Transverse colon (tissue), 4 donors: ENCODE results near the gene FARP1. TPM values are rescaled to one million over a fixed set of nuclear protein-coding genes. Genes with fewer than 3 reads are reported as not detected.

ENCODE experiments used
- DNase-seq: peaks from one replicate; pipeline ENCODE4 v3.0.0-alpha.2; 2019
- H3K27ac ChIP-seq, 4 donors: fragments of 200-600 bp; sonication (generic); 2 replicates each; pipeline ENCODE4 v1.5.1; 2016 to 2018; ENCODE audit warnings: inconsistent platforms in 4 of 4
- H3K27me3 ChIP-seq: fragments of 200-600 bp; sonication (generic); 2 replicates; pipeline ENCODE4 v1.5.1; 2017; ENCODE audit warnings: inconsistent platforms
- H3K36me3 ChIP-seq, 4 donors: fragments of 200-600 bp; sonication (generic); 2 replicates each; pipeline ENCODE4 v1.5.1; 2017 to 2019; ENCODE audit warnings: inconsistent platforms in 4 of 4
- H3K4me1 ChIP-seq, 4 donors: fragments of 200-600 bp; sonication (generic); 2 replicates each; pipeline ENCODE4 v1.5.1; 2017 to 2020; ENCODE audit warnings: inconsistent platforms in 4 of 4
- H3K4me3 ChIP-seq, 4 donors: fragments of 200-600 bp; sonication (generic); 1 replicate in 1 of 4; 2 replicates in 3 of 4; pipeline versions ENCODE4 v1.5.1 to v1.6.1; 2017 to 2019; ENCODE audit warnings: inconsistent platforms in 4 of 4
- H3K9me3 ChIP-seq, 2 donors: fragments of 200-600 bp; sonication (generic); 2 replicates each; pipeline ENCODE4 v1.5.1; 2017 to 2019; ENCODE audit warnings: inconsistent platforms in 2 of 2
- EP300 ChIP-seq: sonication (generic); formaldehyde crosslinking; IDR thresholded peaks from one replicate; pipeline ENCODE4 v1.6.1; 2017; ENCODE audit warnings: antibody characterized with exemption, low read depth
- POLR2A ChIP-seq: fragments of 450-650 bp; IDR thresholded peaks from one replicate; pipeline ENCODE4 v1.6.1; 2016; ENCODE audit warnings: antibody characterized with exemption, mild to moderate bottlenecking, moderate library complexity
- POLR2AphosphoS5 ChIP-seq, 3 donors: sonication (generic); formaldehyde crosslinking; IDR thresholded peaks; one replicate each; pipeline ENCODE4 v1.6.1; 2016; ENCODE audit warnings: antibody characterized with exemption in 3 of 3
- WGBS, 2 donors: methylation state at CpG; one replicate each; pipeline ENCODE4 v1.1.5; 2018; ENCODE audit warnings: low coverage in 1 of 2; 5-methylcytosine and 5-hydroxymethylcytosine counted together
- in situ Hi-C, 4 donors: fragments of 200-750 bp; cut with MboI; loops; one replicate each; pipeline versions ENCODE4 v1.15.0 to v1.15.1; 2017; ENCODE audit warnings: low sequenced_read_pairs in 3 of 4, low pct_ligation_motif_present in 1 of 4, low pct_unique_long_range_greater_than_20kb in 1 of 4
- intact Hi-C: fragments of 100-400 bp; cut with DNase I; formaldehyde crosslinking; loops from one replicate; pipeline ENCODE4 v1.15.1; 2023; ENCODE audit warnings: low total_unique reads
- total RNA-seq, 4 donors: library from RNA; depleted of rRNA; stranded (reverse); fragments of >200 nt; gene quantifications; one replicate each; pipeline ENCODE4 v1.1.0, GENCODE V29; 2016
- TF ChIP-seq, protein P1 (sequence below), 5 experiments: fragments of 200-600 bp in 3 of 5; fragments of 450-650 bp in 2 of 5; sonication (generic) in 3 of 5; IDR thresholded peaks; 1 replicate in 2 of 5; 2 replicates in 3 of 5; pipeline ENCODE4 v1.5.1; 2016 to 2017; ENCODE audit warnings: antibody characterized with exemption in 5 of 5, inconsistent platforms in 3 of 5, mild to moderate bottlenecking in 2 of 5, moderate library complexity in 1 of 5

FARP1 gene
- total RNA-seq, 4 donors from 2014 or later, result 32.8 to 41.8 (median 38.3) TPM

DNA sequence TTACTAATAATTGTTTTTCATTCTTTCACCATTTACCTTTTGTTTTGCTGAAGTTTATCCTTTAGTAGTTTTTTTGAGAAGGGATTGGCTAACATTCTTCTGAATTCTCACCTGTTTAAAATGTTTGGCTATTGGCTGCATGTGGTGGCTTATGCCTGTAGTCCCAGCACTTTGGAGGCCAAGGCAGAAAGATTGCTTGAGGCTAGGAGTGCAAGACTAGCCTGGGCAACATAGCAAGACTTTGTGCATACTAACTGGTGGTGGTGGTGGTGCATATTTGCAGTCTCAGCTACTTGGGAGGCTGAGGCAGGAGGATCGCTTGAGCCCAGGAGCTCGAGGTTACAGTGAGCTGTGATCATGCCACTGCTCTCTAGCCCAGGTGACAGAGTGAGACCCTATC, 61.7 kb downstream of the FARP1 start:
- peaks cover 17 to 33% (median 20%) of the 10 kb centered on the region in 4 donors for H3K4me1 ChIP-seq
- no peak for DNase-seq
- in situ Hi-C loops (no loop called here), intact Hi-C loops (no loop called here)
- no peaks in the 10 kb centered on the region for H3K27me3 ChIP-seq
- no peak overlapping the region for H3K4me3 ChIP-seq
- 78% methylated on average over 2 of the region's 2 CpGs; no CpG with 5 or more reads in 1 of the 2 donors for WGBS, 2 donors
- H3K27ac ChIP-seq, result peak overlapping the region in 1 of 4 donors; percentile 56
- no peak for TF ChIP-seq EP300
- no peak for TF ChIP-seq POLR2AphosphoS5 (IDR thresholded peaks at IDR 0.05)
- TF ChIP-seq POLR2A, result no peak
- TF ChIP-seq, protein P1, sequence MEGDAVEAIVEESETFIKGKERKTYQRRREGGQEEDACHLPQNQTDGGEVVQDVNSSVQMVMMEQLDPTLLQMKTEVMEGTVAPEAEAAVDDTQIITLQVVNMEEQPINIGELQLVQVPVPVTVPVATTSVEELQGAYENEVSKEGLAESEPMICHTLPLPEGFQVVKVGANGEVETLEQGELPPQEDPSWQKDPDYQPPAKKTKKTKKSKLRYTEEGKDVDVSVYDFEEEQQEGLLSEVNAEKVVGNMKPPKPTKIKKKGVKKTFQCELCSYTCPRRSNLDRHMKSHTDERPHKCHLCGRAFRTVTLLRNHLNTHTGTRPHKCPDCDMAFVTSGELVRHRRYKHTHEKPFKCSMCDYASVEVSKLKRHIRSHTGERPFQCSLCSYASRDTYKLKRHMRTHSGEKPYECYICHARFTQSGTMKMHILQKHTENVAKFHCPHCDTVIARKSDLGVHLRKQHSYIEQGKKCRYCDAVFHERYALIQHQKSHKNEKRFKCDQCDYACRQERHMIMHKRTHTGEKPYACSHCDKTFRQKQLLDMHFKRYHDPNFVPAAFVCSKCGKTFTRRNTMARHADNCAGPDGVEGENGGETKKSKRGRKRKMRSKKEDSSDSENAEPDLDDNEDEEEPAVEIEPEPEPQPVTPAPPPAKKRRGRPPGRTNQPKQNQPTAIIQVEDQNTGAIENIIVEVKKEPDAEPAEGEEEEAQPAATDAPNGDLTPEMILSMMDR (IDR thresholded peaks at IDR 0.05), result no peak
- H3K9me3 ChIP-seq, result peaks cover 10 to 12% of the 10 kb centered on the region in 2 donors
- H3K36me3 ChIP-seq, result no peaks in the 10 kb centered on the region

DNA sequence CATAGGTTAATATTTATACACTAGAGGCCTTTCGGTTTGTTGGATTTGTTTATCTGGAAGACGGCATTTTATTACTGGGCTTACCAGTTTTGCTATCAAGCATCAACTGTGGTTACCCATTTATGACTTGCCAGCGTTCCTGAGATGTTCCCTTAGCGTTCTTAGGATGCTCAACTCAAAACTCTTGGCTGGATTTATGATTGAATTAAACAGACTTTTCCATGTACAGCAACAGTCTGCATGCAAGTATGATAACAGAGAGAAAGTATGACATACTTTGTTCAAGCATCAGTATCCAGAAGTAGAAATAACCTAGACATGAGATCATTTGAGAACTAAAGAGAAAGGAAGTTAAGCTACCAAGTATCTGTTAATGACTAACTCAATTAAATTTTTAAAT, 64.1 kb downstream of the FARP1 start:
- in situ Hi-C loops, result no loop called here
- H3K27me3 ChIP-seq, result no peaks in the 10 kb centered on the region
- TF ChIP-seq POLR2AphosphoS5 (IDR thresholded peaks at IDR 0.05), result peak; percentile 19 to 82 (median 82)
- TF ChIP-seq EP300, result peak; percentile 62
- no peak for TF ChIP-seq POLR2A
- TF ChIP-seq, protein P1 (IDR thresholded peaks at IDR 0.05), result no peak
- H3K4me1 ChIP-seq, result peaks cover 8 to 21% (median 14%) of the 10 kb centered on the region in 4 donors
- H3K36me3 ChIP-seq, result no peaks in the 10 kb centered on the region
- DNase-seq, result no peak
- H3K27ac ChIP-seq, result peak overlapping the region; percentile 71 to 82 (median 80)
- peaks cover 10 to 12% of the 10 kb centered on the region in 2 donors for H3K9me3 ChIP-seq
- WGBS, 2 donors, result 21 to 28% methylated on average over 4 of the region's 4 CpGs
- no peak overlapping the region for H3K4me3 ChIP-seq
- intact Hi-C loops, result no loop called here

DNA sequence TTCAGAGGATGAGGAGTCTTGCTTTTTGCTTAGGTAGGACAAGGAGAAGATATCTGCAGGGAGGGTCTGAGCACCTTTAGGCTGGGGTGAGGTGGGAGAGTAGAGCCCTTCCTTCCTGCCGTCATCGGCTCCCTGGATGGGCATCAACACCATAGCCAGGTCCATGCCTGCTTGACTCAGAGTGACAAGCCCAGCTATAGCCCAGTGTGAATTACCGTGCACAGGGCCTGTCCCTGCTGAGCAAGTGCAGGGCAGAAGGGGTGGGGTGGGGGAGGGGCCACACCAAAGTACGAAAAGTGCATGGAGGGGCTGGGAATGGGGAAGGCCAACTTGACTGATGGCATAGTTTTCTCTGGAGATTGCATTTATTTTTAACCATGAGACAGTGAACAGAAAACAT, 64.5 kb downstream of the FARP1 start:
- in situ Hi-C loops (no loop called here), intact Hi-C loops (no loop called here)
- Histone ChIP-seq H3K36me3 (no peaks in the 10 kb centered on the region), H3K4me3 (no peak overlapping the region), H3K9me3 (peaks cover 10 to 12% of the 10 kb centered on the region in 2 donors), H3K27me3 (no peaks in the 10 kb centered on the region), H3K27ac (peak overlapping the region; percentile 71 to 82 (median 80)), H3K4me1 (peaks cover 5 to 16% (median 12%) of the 10 kb centered on the region in 4 donors)
- TF ChIP-seq POLR2A (no peak), EP300 (no peak), POLR2AphosphoS5 (IDR thresholded peaks at IDR 0.05) (no peak)
- TF ChIP-seq, protein P1 (IDR thresholded peaks at IDR 0.05), result no peak
- DNase-seq, result no peak
- WGBS, 2 donors, result 61% methylated on average over 4 of the region's 4 CpGs; no CpG with 5 or more reads in 1 of the 2 donors

DNA sequence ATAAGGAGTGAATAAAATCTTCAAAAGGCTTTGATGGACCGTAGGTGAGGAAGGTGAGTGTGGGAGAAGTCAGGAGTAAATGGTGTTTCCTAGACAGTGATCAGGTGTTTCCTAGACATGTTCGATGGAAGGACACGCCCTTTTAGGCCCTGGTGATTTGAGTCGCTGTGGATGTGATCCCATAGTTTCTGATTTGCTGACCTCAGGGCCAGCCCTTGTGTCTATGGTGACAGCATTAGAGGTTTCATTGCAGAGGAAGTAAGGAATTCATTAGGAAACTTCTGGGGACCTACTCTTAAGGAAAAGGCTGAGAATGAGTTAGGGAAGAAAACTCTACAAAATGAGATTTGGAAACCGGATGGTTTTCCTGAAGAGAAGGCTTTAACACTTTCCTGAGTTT, 65.7 kb downstream of the FARP1 start:
- peak overlapping the region; percentile 42 to 82 (median 80) for H3K27ac ChIP-seq
- intact Hi-C loops, result no loop called here
- H3K4me1 ChIP-seq, result peaks cover 5 to 20% (median 13%) of the 10 kb centered on the region in 4 donors

More for the DNA sequence above, 65.7 kb downstream of the FARP1 start:
- Histone ChIP-seq H3K27me3 (no peaks in the 10 kb centered on the region), H3K4me3 (no peak overlapping the region), H3K9me3 (peaks cover 10 to 12% of the 10 kb centered on the region in 2 donors), H3K36me3 (no peaks in the 10 kb centered on the region)
- in situ Hi-C loops, result no loop called here
- no peak for DNase-seq
- WGBS, 2 donors, result 66 to 100% methylated on average over 1 to 5 of the region's 5 CpGs
- TF ChIP-seq POLR2A, result no peak
- no peak for TF ChIP-seq EP300
- TF ChIP-seq, protein P1 (IDR thresholded peaks at IDR 0.05), result no peak
- no peak for TF ChIP-seq POLR2AphosphoS5 (IDR thresholded peaks at IDR 0.05)
